ENCODE data around the gene TRIP10.
"Not testable (repeated sequence)": the region's sequence is repeated elsewhere in the genome, so short reads cannot be mapped to it uniquely, and the experiment has no call there.

- TF ChIP-seq POLR2A, POLR2AphosphoS5, SPI1, TAF1, POU2F2 (IDR thresholded peaks at IDR 0.05; ENCODE audit: low read depth, low read length): not testable (repeated sequence)
Observed at GRCh38 chr19:6708913-6709312, 30.6 kb upstream of the TRIP10 start.

Measured in GM12891 (cell line).